OCI-LY1 (cell line): ENCODE data around the gene GABRP.

Experiments used
- H2AFZ ChIP-seq: fragments of 200-600 bp; sonication (generic), shearing (Covaris generic); 2 replicates; pipeline ENCODE4 v1.6.0; 2014; ENCODE audit warnings: antibody characterized with exemption, mild to moderate bottlenecking, low read length
- H3F3A ChIP-seq: fragments of 200-600 bp; sonication (generic), shearing (Covaris generic); 2 replicates; pipeline ENCODE4 v1.6.0; 2014; ENCODE audit warnings: mild to moderate bottlenecking, antibody characterized with exemption, low read length, moderate library complexity; ENCODE audit not compliant: insufficient read depth
- H3K27ac ChIP-seq: fragments of 200-600 bp; sonication (generic); 2 replicates; pipeline ENCODE4 v1.5.1; 2014; ENCODE audit warnings: low read length, mixed run types, mild to moderate bottlenecking, low read depth; ENCODE audit not compliant: poor library complexity, severe bottlenecking
- H3K27me3 ChIP-seq: fragments of 200-600 bp; sonication (generic); 2 replicates; pipeline ENCODE4 v1.6.0; 2014; ENCODE audit warnings: antibody characterized with exemption, mild to moderate bottlenecking, low read length, moderate library complexity; ENCODE audit not compliant: insufficient read depth
- H3K36me3 ChIP-seq: fragments of 200-600 bp; sonication (generic); 2 replicates; pipeline ENCODE4 v1.6.1; 2014; ENCODE audit warnings: mild to moderate bottlenecking, antibody characterized with exemption, low read length, moderate library complexity, mixed read lengths; ENCODE audit not compliant: insufficient read depth
- H3K4me1 ChIP-seq: fragments of 200-600 bp; sonication (generic); 2 replicates; pipeline ENCODE4 v1.5.1; 2014; ENCODE audit warnings: mild to moderate bottlenecking, low read length, moderate library complexity; ENCODE audit not compliant: insufficient read depth, severe bottlenecking
- H3K4me2 ChIP-seq: fragments of 200-600 bp; sonication (generic), shearing (Covaris generic); 2 replicates; pipeline ENCODE4 v1.6.1; 2014; ENCODE audit warnings: low read length
- H3K4me3 ChIP-seq: fragments of 200-600 bp; sonication (generic); 2 replicates; pipeline ENCODE4 v1.5.1; 2014; ENCODE audit warnings: low read length, low read depth, mild to moderate bottlenecking, mixed read lengths; ENCODE audit not compliant: poor library complexity, severe bottlenecking
- H3K79me2 ChIP-seq: fragments of 200-600 bp; shearing (Covaris generic); 2 replicates; pipeline ENCODE4 v1.6.1; 2016; ENCODE audit warnings: mixed run types, low read length, mixed read lengths; ENCODE audit not compliant: insufficient read depth
- H3K9ac ChIP-seq: fragments of 200-600 bp; sonication (generic), shearing (Covaris generic); 2 replicates; pipeline ENCODE4 v1.6.1; 2014; ENCODE audit warnings: mild to moderate bottlenecking, low read length, mixed read lengths
- H3K9me2 ChIP-seq: fragments of 200-600 bp; sonication (generic), shearing (Covaris generic); 2 replicates; pipeline ENCODE4 v1.6.1; 2014; ENCODE audit warnings: low read depth, mild to moderate bottlenecking, low read length, mixed read lengths
- H3K9me3 ChIP-seq: fragments of 200-600 bp; shearing (Covaris generic); 2 replicates; pipeline ENCODE4 v1.6.1; 2014; ENCODE audit warnings: low read length, mixed read lengths
- H4K20me1 ChIP-seq: fragments of 200-600 bp; sonication (generic), shearing (Covaris generic); 2 replicates; pipeline ENCODE4 v1.6.0; 2016; ENCODE audit warnings: mild to moderate bottlenecking, low read length; ENCODE audit not compliant: insufficient read depth
- CTCF ChIP-seq: fragments of 200-600 bp; sonication (generic), shearing (Covaris generic); IDR thresholded peaks from 2 replicates; pipeline ENCODE4 v1.5.1; 2017; ENCODE audit warnings: mild to moderate bottlenecking, antibody characterized with exemption, low read length, moderate library complexity, mixed read lengths
- EZH2 ChIP-seq: fragments of 200-600 bp; sonication (generic), shearing (Covaris generic); IDR thresholded peaks from 2 replicates; pipeline ENCODE4 v1.8.0; 2017; ENCODE audit warnings: borderline replicate concordance, mixed run types, mild to moderate bottlenecking, antibody characterized with exemption, low read length, moderate library complexity, mixed read lengths

The GABRP gene

GRCh38 chr5:170843870-170844269, 60.3 kb downstream of the GABRP start:
- Histone ChIP-seq H3K4me2 (no peak overlapping the region), H3K9me3 (no peaks in the 10 kb centered on the region), H3K4me3 (no peak overlapping the region), H3F3A (no peaks in the 10 kb centered on the region), H4K20me1 (no peaks in the 10 kb centered on the region), H3K27ac (no peak overlapping the region), H3K9me2 (no peaks in the 10 kb centered on the region), H3K4me1 (no peaks in the 10 kb centered on the region), H2AFZ (no peak overlapping the region), H3K27me3 (no peaks in the 10 kb centered on the region), H3K36me3 (no peaks in the 10 kb centered on the region), H3K79me2 (no peaks in the 10 kb centered on the region), H3K9ac (no peak overlapping the region)
- TF ChIP-seq EZH2 (no peak), CTCF (no peak)

- no peaks in the 10 kb centered on the region for H3K9me3 ChIP-seq
- H3K9me2 ChIP-seq: no peaks in the 10 kb centered on the region
- no peaks in the 10 kb centered on the region for H3K36me3 ChIP-seq
- no peak overlapping the region for H3K4me2 ChIP-seq
- H3F3A ChIP-seq: no peaks in the 10 kb centered on the region
- H4K20me1 ChIP-seq: no peaks in the 10 kb centered on the region
- H3K4me1 ChIP-seq: no peaks in the 10 kb centered on the region
- H3K4me3 ChIP-seq: no peak overlapping the region
- H3K27me3 ChIP-seq: no peaks in the 10 kb centered on the region
- no peak overlapping the region for H3K9ac ChIP-seq
- no peak overlapping the region for H2AFZ ChIP-seq
- no peak for TF ChIP-seq EZH2
- H3K27ac ChIP-seq: no peak overlapping the region
- H3K79me2 ChIP-seq: no peaks in the 10 kb centered on the region
These were observed 61.1 kb downstream of the GABRP start for GRCh38 chr5:170844651-170845050.

GRCh38 chr5:170846416-170846815, 62.9 kb downstream of the GABRP start:
- no peaks in the 10 kb centered on the region for H3K4me1 ChIP-seq
- no peak overlapping the region for H3K9ac ChIP-seq
- no peak for TF ChIP-seq EZH2
- no peak for TF ChIP-seq CTCF
- H3K79me2 ChIP-seq: no peaks in the 10 kb centered on the region
- no peak overlapping the region for H3K4me2 ChIP-seq
- H3K4me3 ChIP-seq: no peak overlapping the region
- H3K36me3 ChIP-seq: no peaks in the 10 kb centered on the region
- no peaks in the 10 kb centered on the region for H3K9me2 ChIP-seq
- H3K27me3 ChIP-seq: no peaks in the 10 kb centered on the region
- H2AFZ ChIP-seq: no peak overlapping the region
- H4K20me1 ChIP-seq: no peaks in the 10 kb centered on the region
- H3F3A ChIP-seq: no peaks in the 10 kb centered on the region
- no peak overlapping the region for H3K27ac ChIP-seq
- H3K9me3 ChIP-seq: no peaks in the 10 kb centered on the region

DNA sequence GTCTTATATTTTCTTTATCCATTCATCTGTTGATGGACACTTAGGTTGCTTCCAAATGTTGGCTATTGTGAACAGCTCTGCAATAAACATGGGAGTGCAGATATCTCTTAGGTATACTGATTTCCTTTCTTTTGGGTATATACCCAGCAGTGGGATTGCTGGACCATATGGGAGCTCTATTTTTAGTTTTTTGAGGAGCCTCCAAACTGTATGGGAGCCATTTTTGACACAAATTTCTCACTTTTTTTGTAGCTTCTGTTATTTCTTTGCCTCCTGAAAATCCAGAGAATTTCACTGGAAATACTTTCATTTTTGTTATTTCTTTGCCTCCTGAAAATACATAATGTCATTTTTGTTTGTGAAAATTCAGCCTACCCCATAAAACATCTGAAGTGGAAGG, 63.3 kb downstream of the GABRP start:
- no peak overlapping the region for H3K4me3 ChIP-seq
- H3K9me3 ChIP-seq: no peaks in the 10 kb centered on the region

More for the DNA sequence above, 63.3 kb downstream of the GABRP start:
- Histone ChIP-seq H3K4me1 (no peaks in the 10 kb centered on the region), H3K79me2 (no peaks in the 10 kb centered on the region), H4K20me1 (no peaks in the 10 kb centered on the region), H3F3A (no peaks in the 10 kb centered on the region), H3K9me2 (no peaks in the 10 kb centered on the region), H3K27me3 (no peaks in the 10 kb centered on the region), H3K9ac (no peak overlapping the region), H3K36me3 (no peaks in the 10 kb centered on the region), H3K4me2 (no peak overlapping the region), H2AFZ (no peak overlapping the region), H3K27ac (no peak overlapping the region)
- TF ChIP-seq EZH2 (no peak), CTCF (no peak)
